Body of pancreas (tissue), 4 donors: ENCODE measurements around the gene ELK1. TPM values are rescaled to one million over a fixed set of nuclear protein-coding genes. Genes with fewer than 3 reads are reported as not detected.

Experiments used
- ATAC-seq: fragments of 150-250 bp; one replicate; pipeline ENCODE4 v1.9.1; 2016
- DNase-seq, 4 donors: peaks; one replicate each; pipeline ENCODE4 v3.0.0-alpha.2; 2019
- H3K27ac ChIP-seq, 4 donors: fragments of 200-600 bp; sonication (generic); 1 replicate in 3 of 4; 2 replicates in 1 of 4; pipeline versions ENCODE4 v1.5.1 to v1.6.1; 2016 to 2019; ENCODE audit warnings: mild to moderate bottlenecking in 1 of 4, mixed read lengths in 1 of 4, moderate library complexity in 1 of 4
- H3K27me3 ChIP-seq, 2 donors: fragments of 200-600 bp; sonication (generic); one replicate each; pipeline ENCODE4 v1.6.0; 2016; ENCODE audit warnings: mild to moderate bottlenecking in 1 of 2
- H3K36me3 ChIP-seq, 2 donors: fragments of 200-600 bp; sonication (generic); replicated peaks in 1 of 2; 2 replicates each; pipeline ENCODE4 v1.5.1; 2016; ENCODE audit warnings: low read depth in 2 of 2; ENCODE audit not compliant: insufficient read depth in 1 of 2
- H3K4me1 ChIP-seq: fragments of 200-600 bp; sonication (generic); one replicate; pipeline ENCODE4 v1.6.0; 2016
- H3K4me3 ChIP-seq, 2 donors: fragments of 200-600 bp; sonication (generic); 1 replicate in 1 of 2; 2 replicates in 1 of 2; pipeline ENCODE4 v1.5.1; 2016 to 2019
- H3K9me3 ChIP-seq, 3 donors: fragments of 200-600 bp; sonication (generic); 1 replicate in 2 of 3; 2 replicates in 1 of 3; pipeline ENCODE4 v1.5.1; 2016
- CTCF ChIP-seq, 7 experiments: fragments of 450-650 bp in 4 of 7; fragments of 200-600 bp in 3 of 7; sonication (generic) in 3 of 7; IDR thresholded peaks; one replicate each; pipeline ENCODE4 v1.5.1; 2016 to 2019; ENCODE audit warnings: antibody characterized with exemption in 7 of 7
- POLR2A ChIP-seq, 3 donors: fragments of 450-650 bp; IDR thresholded peaks; one replicate each; pipeline ENCODE4 v1.6.1; 2016; ENCODE audit warnings: antibody characterized with exemption in 3 of 3, mild to moderate bottlenecking in 2 of 3
- WGBS, 2 donors: methylation state at CpG; one replicate each; pipeline ENCODE4 v1.1.5; 2017; 5-methylcytosine and 5-hydroxymethylcytosine counted together
- intact Hi-C: fragments of 100-400 bp; cut with DNase I; formaldehyde crosslinking; loops from one replicate; pipeline ENCODE4 v1.15.1; 2023
- total RNA-seq, 2 donors: library from RNA; depleted of rRNA; stranded (reverse); fragments of >200 nt; gene quantifications; one replicate each; pipeline ENCODE4 v1.1.0, GENCODE V29; 2016

The ELK1 gene
- total RNA-seq, 2 donors from 2014 or later: 6.9 to 9.9 TPM

- TF ChIP-seq POLR2A (IDR thresholded peaks at IDR 0.05) (no peak), CTCF (IDR thresholded peaks at IDR 0.05) (no peak)
- Histone ChIP-seq H3K4me3 (no peak overlapping the region), H3K27ac (no peak overlapping the region), H3K36me3 (no peaks in the 10 kb centered on the region), H3K27me3 (no peaks in the 10 kb centered on the region), H3K4me1 (peaks cover 13% of the 10 kb centered on the region), H3K9me3 (no peaks in the 10 kb centered on the region)
- 28 to 73% methylated on average over 9 to 28 of the region's 32 CpGs for WGBS, 2 donors
- ATAC-seq (no peak), DNase-seq (no peak)
- intact Hi-C loops: no loop called here
Measured at GRCh38 chrX:47618923-47619485, 31.4 kb downstream of the ELK1 start.

- H3K4me3 ChIP-seq: no peak overlapping the region
- 80 to 87% methylated on average over 1 to 5 of the region's 5 CpGs for WGBS, 2 donors
- no peaks in the 10 kb centered on the region for H3K27me3 ChIP-seq
- no peaks in the 10 kb centered on the region for H3K36me3 ChIP-seq
- DNase-seq (no peak), ATAC-seq (no peak)
- TF ChIP-seq POLR2A (IDR thresholded peaks at IDR 0.05) (no peak), CTCF (IDR thresholded peaks at IDR 0.05) (no peak)
- H3K27ac ChIP-seq: no peak overlapping the region
- intact Hi-C loops: no loop called here
- peaks cover 5% of the 10 kb centered on the region for H3K4me1 ChIP-seq
- no peaks in the 10 kb centered on the region for H3K9me3 ChIP-seq
Measured at GRCh38 chrX:47614618-47615017, 35.7 kb downstream of the ELK1 start.

- ATAC-seq (no peak), DNase-seq (no peak)
- no peaks in the 10 kb centered on the region for H3K27me3 ChIP-seq
- intact Hi-C loops: no loop called here
- H3K9me3 ChIP-seq: no peaks in the 10 kb centered on the region
- H3K4me1 ChIP-seq: no peaks in the 10 kb centered on the region
- no peak overlapping the region for H3K27ac ChIP-seq
- TF ChIP-seq POLR2A (IDR thresholded peaks at IDR 0.05) (no peak), CTCF (IDR thresholded peaks at IDR 0.05) (no peak)
- H3K36me3 ChIP-seq: no peaks in the 10 kb centered on the region
- H3K4me3 ChIP-seq: no peak overlapping the region
- 79 to 100% methylated on average over 1 to 7 of the region's 8 CpGs for WGBS, 2 donors
Measured at GRCh38 chrX:47613082-47613481, 37.3 kb downstream of the ELK1 start.

- TF ChIP-seq POLR2A (IDR thresholded peaks at IDR 0.05) (no peak), CTCF (IDR thresholded peaks at IDR 0.05) (no peak)
- ATAC-seq: no peak
Measured at GRCh38 chrX:47612418-47612817, 37.9 kb downstream of the ELK1 start.

GRCh38 chrX:47611926-47612325 is 38.4 kb downstream of the ELK1 start:
- Histone ChIP-seq H3K36me3 (no peaks in the 10 kb centered on the region), H3K27ac (no peak overlapping the region), H3K4me1 (no peaks in the 10 kb centered on the region), H3K9me3 (no peaks in the 10 kb centered on the region), H3K4me3 (no peak overlapping the region), H3K27me3 (no peaks in the 10 kb centered on the region)
- intact Hi-C loops: no loop called here
- ATAC-seq: no peak
- 75 to 85% methylated on average over 1 to 2 of the region's 2 CpGs for WGBS, 2 donors
- DNase-seq: no peak
- TF ChIP-seq CTCF (IDR thresholded peaks at IDR 0.05) (no peak), POLR2A (IDR thresholded peaks at IDR 0.05) (no peak)

More at GRCh38 chrX:47612418-47612817, 37.9 kb downstream of the ELK1 start:
- Histone ChIP-seq H3K9me3 (no peaks in the 10 kb centered on the region), H3K4me3 (no peak overlapping the region), H3K4me1 (no peaks in the 10 kb centered on the region), H3K27me3 (no peaks in the 10 kb centered on the region), H3K27ac (no peak overlapping the region), H3K36me3 (no peaks in the 10 kb centered on the region)
- intact Hi-C loops: no loop called here
- no peak for DNase-seq
